ENCODE results near the gene FAM107B.

The FAM107B gene

GRCh38 chr10:14478604-14479003, 296.1 kb downstream of the FAM107B start:
- DNase-seq: peak; percentile 14

- no peak for DNase-seq
These were observed 296.5 kb downstream of the FAM107B start for GRCh38 chr10:14478201-14478600.

DNA sequence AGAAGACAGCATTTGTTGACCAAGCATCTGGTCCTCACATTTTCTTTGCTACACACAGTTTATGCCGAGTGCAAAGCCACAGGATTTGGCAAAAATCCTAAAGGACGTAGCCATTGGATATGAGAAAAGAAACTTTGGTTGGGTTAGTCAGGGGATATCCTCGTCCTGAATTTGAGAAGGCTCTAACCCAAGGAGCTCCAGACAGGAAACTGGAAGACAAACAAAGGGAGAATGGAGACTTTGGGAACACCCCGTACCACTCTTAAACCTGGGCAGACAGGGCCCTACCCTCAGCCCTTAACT, 297.3 kb downstream of the FAM107B start:
- no peak for DNase-seq

DNA sequence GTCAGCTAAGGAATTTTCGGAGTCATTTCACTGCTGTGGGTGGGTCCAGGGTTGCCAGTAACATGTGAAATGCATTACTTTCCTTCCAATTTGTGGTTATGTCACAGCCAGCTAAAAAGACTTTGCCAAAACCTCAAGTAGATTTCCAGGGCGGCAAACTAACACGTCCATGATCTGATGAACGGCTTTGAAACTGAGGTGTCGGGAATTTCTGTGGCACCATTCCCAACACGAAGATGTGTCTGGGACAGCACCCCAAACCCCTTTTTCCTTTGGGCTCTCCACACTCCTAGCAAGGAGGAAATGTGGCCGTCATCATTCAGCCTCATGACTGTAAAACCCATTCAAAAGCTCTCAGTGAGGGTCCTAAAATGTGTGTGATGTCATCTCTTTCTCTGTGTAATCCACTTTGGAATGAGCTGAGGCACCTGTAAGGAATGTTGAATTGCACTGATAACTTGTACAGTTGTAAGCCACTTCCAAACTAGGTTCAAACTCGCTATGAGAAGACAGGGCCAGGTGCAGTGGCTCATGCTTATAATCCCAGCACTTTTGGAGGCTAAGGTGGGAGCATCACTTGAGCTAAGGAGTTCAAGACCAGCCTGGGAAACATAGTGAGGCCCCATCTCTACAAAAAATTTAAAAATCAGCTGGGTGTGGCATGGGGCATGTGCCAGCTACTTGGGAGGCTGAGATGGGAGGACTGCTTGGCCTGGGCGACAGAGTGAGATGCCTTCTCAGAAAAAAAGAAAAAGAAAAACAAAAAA, 297.9 kb downstream of the FAM107B start:
- DNase-seq: no peak

GRCh38 chr10:14476006-14476405, 298.7 kb downstream of the FAM107B start:
- DNase-seq: no peak

GRCh38 chr10:14474656-14475055, 300.0 kb downstream of the FAM107B start:
- DNase-seq: no peak

DNA sequence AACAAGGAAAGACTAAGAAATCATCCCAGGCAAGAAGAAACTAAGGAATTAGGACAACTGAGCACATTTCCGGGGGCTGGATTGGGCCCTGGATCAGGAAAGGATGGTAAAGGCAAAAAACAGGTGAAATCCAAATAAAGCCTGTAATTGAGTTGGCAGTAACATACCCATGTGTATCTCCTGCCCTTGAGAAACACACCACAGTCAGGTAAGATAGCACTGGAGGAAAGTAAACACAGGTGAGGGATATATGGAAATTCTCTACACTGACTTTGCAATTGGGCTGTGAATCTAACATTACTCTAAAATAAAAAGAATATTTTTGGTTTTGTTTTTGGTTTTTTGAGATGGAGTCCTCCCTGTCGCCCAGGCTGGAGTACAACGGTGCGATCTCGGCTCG, 303.8 kb downstream of the FAM107B start:
- no peak for DNase-seq

- no peak for DNase-seq
These were observed 306.0 kb downstream of the FAM107B start for GRCh38 chr10:14468726-14469125.

All from suppressor macrophage treated with lipopolysaccharide for 4 hours (primary cell).